ENCODE results near the gene PLEKHM3.
"Not testable (repeated sequence)": the region's sequence is repeated elsewhere in the genome, so short reads cannot be mapped to it uniquely, and the experiment has no call there.

Gene PLEKHM3

DNA sequence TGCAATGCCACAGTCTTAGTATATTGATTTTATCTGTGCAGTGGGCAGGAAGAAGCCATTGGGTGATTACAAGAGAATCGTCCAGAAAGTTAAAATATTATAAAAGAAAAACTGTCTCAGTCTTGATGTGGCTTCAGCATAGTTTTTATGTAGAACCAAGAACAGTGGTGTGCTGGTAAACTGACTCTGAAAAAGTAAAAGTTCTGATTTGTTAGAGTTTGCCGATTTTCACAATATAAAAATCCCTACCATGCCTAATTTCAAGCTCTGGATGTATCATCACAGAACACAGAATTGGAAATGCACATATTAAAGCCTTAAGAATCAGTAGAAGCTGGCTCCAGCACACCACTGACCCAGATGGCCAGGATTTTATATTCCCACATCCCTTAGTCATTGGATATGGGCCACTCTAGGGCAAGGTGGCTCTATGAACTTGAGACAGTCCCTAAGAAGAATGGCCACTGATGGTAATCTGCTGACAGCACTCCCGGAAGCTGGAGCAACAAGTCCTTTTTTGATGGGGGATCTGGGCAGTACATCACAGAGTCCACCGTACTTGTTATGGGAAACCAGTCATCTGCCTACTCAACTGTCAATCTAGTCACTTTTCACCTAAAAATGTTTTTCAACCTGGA, 9.3 kb upstream of the PLEKHM3 start:
- DNase-seq: no peak

GRCh38 chr2:208033701-208034502, 8.6 kb upstream of the PLEKHM3 start:
- no peak for DNase-seq

GRCh38 chr2:208031608-208032019, 6.3 kb upstream of the PLEKHM3 start:
- no peak for DNase-seq

GRCh38 chr2:208025814-208026184, 472 bp upstream of the PLEKHM3 start:
- no peak for DNase-seq

- DNase-seq: no peak
Observed at GRCh38 chr2:208024091-208024490, 1.2 kb downstream of the PLEKHM3 start.

- DNase-seq: no peak
Observed at GRCh38 chr2:208020253-208020652, 5.1 kb downstream of the PLEKHM3 start.

- DNase-seq: not testable (repeated sequence)
Observed at GRCh38 chr2:208018124-208018712, 7.1 kb downstream of the PLEKHM3 start.

DNA sequence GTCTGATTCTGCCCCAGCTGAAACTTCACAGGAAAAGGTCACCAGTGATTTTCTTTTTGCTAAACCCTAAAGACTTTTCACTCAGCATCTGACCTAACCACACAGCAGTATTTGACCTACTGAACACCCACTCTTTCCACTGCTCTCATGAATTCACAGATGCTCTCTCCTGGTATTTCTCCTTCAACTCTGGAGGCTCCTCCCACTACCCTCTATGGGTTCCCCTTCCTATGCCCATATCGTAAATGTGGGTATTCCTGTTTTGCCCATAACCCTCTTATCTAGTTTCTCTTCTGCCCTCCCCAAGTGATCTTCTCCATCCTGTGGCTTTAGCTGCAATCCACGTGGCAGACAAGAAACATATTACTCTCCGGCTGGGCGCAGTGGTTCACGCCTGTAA, 7.6 kb downstream of the PLEKHM3 start:
- DNase-seq: no peak

GRCh38 chr2:208015475-208015874, 9.9 kb downstream of the PLEKHM3 start:
- DNase-seq: peak; percentile 77

- DNase-seq: no peak
Observed at GRCh38 chr2:208013285-208014178, 11.8 kb downstream of the PLEKHM3 start.

GRCh38 chr2:208012449-208012848, 12.9 kb downstream of the PLEKHM3 start:
- no peak for DNase-seq

DNA sequence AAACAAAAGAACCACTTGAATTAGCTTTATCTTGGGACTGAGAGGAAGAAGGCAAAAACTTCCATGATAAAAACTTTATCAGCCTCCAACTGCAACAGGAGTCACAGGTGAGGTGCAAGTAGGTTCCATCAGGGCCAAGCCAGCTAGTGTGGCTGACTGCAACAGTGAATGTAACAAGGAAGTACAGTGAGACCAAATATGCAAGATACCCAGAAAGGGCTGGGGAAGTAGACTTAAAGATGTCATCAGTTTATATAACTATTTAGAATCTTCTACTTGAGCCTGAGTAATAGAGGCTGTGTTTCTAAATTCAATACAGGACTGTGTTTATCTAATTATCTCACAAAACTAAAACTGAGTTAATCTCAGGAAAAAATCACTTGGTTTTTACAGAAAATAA, 14.8 kb downstream of the PLEKHM3 start:
- no peak for DNase-seq

DNA sequence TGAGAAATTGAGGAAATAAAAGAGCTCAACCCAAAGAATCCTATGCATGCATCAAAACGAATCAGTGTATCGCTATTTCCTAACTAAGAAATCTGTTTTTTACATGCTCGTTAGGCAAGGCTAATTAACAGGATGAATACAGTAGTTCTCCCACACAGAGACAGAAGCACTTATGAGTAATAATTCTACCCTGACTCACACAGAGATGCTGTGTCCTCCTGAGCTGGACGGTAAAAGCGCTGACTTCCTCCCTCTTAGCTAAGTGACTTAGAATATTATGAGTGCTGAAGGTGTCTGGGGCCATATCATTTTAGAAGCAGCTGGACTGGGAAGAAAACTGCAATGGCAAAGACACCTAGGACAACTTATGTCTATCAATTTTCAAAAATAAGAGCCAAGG, 18.5 kb downstream of the PLEKHM3 start:
- no peak for DNase-seq

- no peak for DNase-seq
Observed at GRCh38 chr2:208006337-208006736, 19.0 kb downstream of the PLEKHM3 start.

DNA sequence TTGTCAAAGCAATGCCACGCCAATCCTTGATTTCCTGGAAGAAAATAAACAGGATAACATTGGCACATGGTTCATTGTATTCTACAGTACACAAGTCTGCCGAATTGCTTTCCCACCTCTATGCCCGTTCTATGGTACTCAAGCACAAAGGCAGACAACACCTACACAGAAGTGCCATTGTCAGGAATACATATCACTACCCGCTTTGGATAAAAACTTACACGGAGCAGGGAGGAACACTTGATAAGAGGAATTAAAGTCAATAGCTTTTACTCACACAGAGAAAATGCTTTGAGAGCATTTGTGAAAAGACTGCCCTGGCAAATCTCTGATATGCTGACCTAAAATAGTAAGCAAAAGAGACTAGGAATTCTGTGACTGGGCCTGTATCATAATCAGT, 23.4 kb downstream of the PLEKHM3 start:
- DNase-seq: no peak

GRCh38 chr2:208000701-208001395, 24.5 kb downstream of the PLEKHM3 start:
- DNase-seq: no peak

DNA sequence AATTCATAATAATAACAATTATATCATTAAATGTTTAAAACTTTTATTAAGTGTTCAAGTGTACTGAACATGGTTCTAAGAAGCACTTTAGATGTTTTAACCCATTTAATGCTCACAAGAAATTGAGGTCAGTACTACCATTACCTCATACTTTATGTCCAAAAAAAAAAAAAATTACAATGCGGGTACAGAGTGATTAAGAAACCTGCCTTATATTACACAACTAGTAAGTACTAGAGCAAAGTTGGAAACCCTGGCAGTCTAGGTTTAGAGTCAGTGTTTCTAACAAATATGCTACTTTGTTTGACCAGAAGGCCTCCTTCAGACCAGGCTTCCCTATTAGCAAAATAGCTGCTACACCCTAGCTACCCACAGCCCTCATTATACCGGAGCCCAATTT, 28.5 kb downstream of the PLEKHM3 start:
- DNase-seq: no peak

- DNase-seq: no peak
Observed at GRCh38 chr2:207995887-207996286, 29.4 kb downstream of the PLEKHM3 start.

DNA sequence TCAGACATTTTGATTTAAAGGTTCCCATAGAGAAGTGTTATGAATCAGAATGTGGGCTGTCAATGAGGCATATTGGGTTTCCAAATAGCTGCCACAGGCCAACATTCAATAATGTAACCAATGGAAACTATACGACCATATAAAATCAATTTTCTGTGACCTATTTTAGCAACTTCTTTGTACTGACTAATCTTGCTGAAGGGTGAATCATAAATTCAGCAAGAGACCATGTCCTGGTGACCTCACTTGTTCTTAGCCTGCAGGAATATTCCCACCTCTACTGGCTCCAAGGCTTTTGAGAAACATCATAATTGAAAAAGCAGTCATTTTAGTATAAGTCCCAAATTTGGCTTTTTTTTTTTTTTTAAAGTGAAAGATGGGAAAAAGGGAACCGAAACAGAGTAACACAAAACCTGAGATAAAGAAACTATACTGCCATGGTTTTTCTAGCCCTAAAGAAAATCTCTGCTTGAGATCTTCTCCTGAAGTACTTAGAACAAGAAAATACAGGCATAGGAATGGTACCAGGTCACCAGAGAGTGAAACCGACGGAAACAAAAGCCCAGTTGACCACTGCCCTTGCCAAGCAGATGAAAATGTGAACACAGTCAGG, 32.1 kb downstream of the PLEKHM3 start:
- no peak for DNase-seq

- DNase-seq: no peak
Observed at GRCh38 chr2:207991944-207992343, 33.4 kb downstream of the PLEKHM3 start.

DNA sequence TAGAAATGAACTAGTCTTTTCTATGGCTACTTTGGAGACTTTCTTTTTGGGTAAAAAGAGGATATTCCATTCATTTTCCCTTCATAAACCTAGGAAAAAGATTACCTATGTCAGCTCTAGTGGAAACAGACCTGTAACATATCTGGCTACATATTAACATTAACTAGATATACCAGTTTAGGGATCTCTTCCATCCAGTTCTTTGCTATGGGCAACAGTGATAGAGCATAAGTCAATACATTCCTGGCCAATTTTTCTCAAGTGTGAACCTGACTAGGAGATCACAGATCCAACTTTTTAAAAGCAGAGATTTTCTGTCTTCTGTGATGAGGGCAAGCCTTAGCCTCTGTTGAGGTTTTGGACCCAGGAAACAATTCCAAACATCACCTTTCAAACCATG, 34.5 kb downstream of the PLEKHM3 start:
- DNase-seq: no peak

DNA sequence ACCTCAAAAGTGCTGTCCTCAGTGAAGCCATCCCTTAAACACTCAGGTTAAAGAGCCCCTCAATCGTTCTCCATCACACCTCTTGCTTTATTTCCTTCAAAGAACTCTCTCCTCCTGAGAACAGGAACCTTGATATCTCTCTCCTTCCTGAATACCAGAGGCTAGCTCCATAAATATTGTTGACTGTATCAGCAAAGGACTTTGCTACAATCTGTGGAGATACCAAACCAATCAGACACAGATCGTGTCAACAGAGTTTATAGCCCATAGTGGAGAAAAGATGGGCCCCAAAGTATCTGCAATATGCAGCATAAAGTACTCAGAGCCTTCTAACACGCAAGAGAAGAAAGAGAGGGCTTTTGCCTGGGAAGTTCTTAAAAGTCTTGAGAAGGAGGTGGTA, 36.4 kb downstream of the PLEKHM3 start:
- DNase-seq: no peak
